Activated CD4-positive, alpha-beta memory T cell treated with anti-CD3 and anti-CD28 coated beads, Interleukin-2, amount 10 ng/mL, durations not matched to agents 7 days and 5 days (primary cell): Measurements from ENCODE around the gene LARGE2. TPM values are rescaled to one million over a fixed set of nuclear protein-coding genes. Genes with fewer than 3 reads are reported as not detected.

Experiments used
- CTCF ChIA-PET: fragments of 350-600 bp; sonication (Branson Sonifier 250); formaldehyde crosslinking; loops from one replicate; lab custom pipeline; 2021; ENCODE audit warnings: antibody characterized with exemption, inconsistent platforms; lab: Charles Lee
- POLR2A ChIA-PET: fragments of 350-600 bp; sonication (Branson Sonifier 250); formaldehyde crosslinking; loops from one replicate; lab custom pipeline; 2021; ENCODE audit warnings: antibody characterized with exemption; lab: Charles Lee
- DNase-seq: peaks from one replicate; pipeline ENCODE4 v3.0.0-alpha.2; 2020
- H3K27ac Mint-ChIP-seq: one replicate; pipeline ENCODE4 v1.8.0; 2021; ENCODE audit warnings: mild to moderate bottlenecking, mixed read lengths
- H3K27me3 Mint-ChIP-seq: one replicate; pipeline ENCODE4 v1.8.0; 2021; ENCODE audit warnings: mixed read lengths
- H3K36me3 Mint-ChIP-seq: one replicate; pipeline ENCODE4 v1.8.0; 2021; ENCODE audit warnings: low read depth, mixed read lengths
- H3K4me1 Mint-ChIP-seq: one replicate; pipeline ENCODE4 v1.8.0; 2021; ENCODE audit warnings: mixed read lengths
- H3K4me3 Mint-ChIP-seq: one replicate; pipeline ENCODE4 v1.8.0; 2021; ENCODE audit warnings: mild to moderate bottlenecking, mixed read lengths
- H3K9me3 Mint-ChIP-seq: one replicate; pipeline ENCODE4 v1.8.0; 2021; ENCODE audit warnings: mixed read lengths
- total RNA-seq, 2 experiments: library from RNA; stranded (reverse); gene quantifications; one replicate each; pipeline ENCODE4 v1.2.3, GENCODE V29; 2021

The LARGE2 gene
- total RNA-seq = 1 to 10 TPM in 1 of 2 experiments, under 1 TPM in 1; 0.58 to 1.1 TPM

DNA sequence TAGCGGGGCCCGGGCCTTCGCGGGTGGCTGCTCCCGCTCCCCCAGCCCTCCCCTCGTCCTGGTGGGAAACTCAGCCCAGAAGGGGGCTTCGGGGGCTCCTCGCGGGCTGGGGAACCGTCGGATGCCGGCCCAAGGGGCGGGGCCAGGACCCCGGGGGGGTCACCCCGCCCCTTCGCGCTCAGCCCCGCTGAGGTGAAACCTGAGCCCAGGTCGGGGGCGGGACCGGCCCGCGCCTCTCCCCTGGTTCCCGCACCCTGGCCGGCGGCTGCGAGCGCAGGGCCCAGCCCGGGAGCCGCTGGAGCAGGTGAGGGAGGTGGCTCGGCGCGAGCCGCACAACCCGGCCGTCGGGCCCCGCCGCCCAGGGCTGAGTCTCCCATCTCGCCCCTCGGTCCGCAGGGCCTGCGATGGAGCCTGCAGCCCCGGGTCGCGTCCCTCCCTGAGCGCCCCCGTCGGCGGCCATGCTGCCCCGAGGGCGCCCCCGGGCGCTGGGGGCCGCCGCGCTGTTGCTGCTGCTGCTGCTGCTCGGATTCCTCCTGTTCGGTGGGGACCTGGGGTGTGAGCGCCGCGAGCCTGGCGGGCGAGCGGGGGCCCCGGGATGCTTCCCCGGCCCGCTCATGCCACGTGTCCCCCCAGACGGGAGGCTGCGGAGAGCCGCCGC lies at the start of gene LARGE2:
Gene LARGE2, plus strand, starts transcription at position 232 of the 658 bp plus-strand sequence. Its CDS starts 227 bp downstream, at position 459.
- ChIA-PET POLR2A (no interaction called here), CTCF (no interaction called here)
- no peak for DNase-seq
- Mint-ChIP-seq H3K4me3 (peak within 1 kb of the TSS; percentile 68), H3K9me3 (no peaks in the 10 kb centered on the region), H3K27me3 (peaks cover 24% of the 10 kb centered on the region), H3K36me3 (peaks cover 2% of the 10 kb centered on the region), H3K4me1 (peaks cover 36% of the 10 kb centered on the region), H3K27ac (no peak within 1 kb of the TSS)

DNA sequence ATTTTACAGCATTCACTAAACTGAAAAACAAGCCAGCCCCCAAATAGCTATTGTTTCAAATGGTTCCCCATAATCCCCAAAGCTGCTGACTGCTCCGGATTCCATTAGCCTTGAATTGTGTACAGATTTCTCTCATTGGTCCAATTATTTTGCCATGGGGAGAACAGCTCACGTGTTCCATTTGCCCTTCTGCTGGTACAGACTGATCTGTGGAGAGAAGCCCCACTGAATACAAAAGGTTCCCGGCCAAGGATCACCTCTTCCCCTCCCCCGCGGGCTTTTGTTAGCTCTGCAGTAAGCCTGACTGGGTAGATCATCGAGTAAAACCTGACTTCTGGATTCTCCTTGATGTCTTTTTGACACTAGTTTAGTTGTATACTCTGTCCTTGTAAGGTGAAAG lies 46.1 kb upstream of the LARGE2 start:
- H3K4me3 Mint-ChIP-seq = no peak overlapping the region
- CTCF ChIA-PET = no interaction called here
- H3K27me3 Mint-ChIP-seq = no peaks in the 10 kb centered on the region
- H3K36me3 Mint-ChIP-seq = peaks cover 29% of the 10 kb centered on the region
- H3K27ac Mint-ChIP-seq = no peak overlapping the region
- no peak for DNase-seq
- H3K4me1 Mint-ChIP-seq = no peaks in the 10 kb centered on the region
- POLR2A ChIA-PET = no interaction called here
- no peaks in the 10 kb centered on the region for H3K9me3 Mint-ChIP-seq

DNA sequence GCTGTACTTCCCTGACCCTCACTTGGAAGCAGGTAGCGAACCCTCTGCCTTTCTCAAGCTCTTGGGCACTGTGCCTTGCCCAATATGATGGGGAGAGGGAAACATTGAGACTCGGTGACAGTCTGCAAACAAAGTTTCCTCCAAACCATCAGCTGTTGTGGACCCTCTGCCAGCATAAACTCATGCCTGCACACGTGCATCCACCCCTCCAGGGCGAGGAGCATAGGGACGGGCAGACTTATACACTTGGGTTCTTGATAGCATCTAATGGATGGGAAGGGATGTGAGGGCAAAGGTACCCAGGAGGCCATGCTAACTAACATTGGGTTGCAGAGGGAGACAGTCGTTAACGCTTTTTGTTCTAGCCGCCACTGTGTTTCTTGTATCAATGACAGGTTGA lies 45.2 kb upstream of the LARGE2 start:
- CTCF ChIA-PET = no interaction called here

DNA sequence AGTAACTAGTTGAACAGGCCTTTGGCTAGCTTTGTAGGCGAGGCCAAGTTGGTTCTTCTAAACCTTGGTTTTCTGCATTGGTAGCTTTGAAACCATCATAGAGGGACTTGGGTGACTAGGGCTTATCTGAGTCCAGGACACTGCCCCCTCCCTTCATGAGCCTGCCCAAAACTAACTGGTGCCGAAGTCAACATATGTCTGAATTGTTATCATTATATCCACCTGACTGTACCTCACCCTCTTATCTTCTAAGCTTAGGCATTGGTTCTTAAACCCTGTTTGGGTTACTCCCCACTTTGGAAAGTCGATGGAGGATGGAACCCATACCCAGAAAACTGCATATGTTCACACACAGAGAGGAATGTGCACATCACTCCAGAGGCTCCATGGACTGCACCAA lies 44.6 kb upstream of the LARGE2 start:
- POLR2A ChIA-PET = no interaction called here
- Mint-ChIP-seq H3K9me3 (no peaks in the 10 kb centered on the region), H3K27ac (no peak overlapping the region), H3K4me3 (no peak overlapping the region), H3K27me3 (no peaks in the 10 kb centered on the region), H3K4me1 (no peaks in the 10 kb centered on the region), H3K36me3 (peaks cover 28% of the 10 kb centered on the region)
- no peak for DNase-seq
- CTCF ChIA-PET = no interaction called here

More for the DNA sequence above, 45.2 kb upstream of the LARGE2 start:
- no peak overlapping the region for H3K4me3 Mint-ChIP-seq
- peaks cover 28% of the 10 kb centered on the region for H3K36me3 Mint-ChIP-seq
- POLR2A ChIA-PET = no interaction called here
- no peaks in the 10 kb centered on the region for H3K4me1 Mint-ChIP-seq
- H3K27ac Mint-ChIP-seq = no peak overlapping the region
- H3K9me3 Mint-ChIP-seq = no peaks in the 10 kb centered on the region
- DNase-seq = no peak
- H3K27me3 Mint-ChIP-seq = no peaks in the 10 kb centered on the region

DNA sequence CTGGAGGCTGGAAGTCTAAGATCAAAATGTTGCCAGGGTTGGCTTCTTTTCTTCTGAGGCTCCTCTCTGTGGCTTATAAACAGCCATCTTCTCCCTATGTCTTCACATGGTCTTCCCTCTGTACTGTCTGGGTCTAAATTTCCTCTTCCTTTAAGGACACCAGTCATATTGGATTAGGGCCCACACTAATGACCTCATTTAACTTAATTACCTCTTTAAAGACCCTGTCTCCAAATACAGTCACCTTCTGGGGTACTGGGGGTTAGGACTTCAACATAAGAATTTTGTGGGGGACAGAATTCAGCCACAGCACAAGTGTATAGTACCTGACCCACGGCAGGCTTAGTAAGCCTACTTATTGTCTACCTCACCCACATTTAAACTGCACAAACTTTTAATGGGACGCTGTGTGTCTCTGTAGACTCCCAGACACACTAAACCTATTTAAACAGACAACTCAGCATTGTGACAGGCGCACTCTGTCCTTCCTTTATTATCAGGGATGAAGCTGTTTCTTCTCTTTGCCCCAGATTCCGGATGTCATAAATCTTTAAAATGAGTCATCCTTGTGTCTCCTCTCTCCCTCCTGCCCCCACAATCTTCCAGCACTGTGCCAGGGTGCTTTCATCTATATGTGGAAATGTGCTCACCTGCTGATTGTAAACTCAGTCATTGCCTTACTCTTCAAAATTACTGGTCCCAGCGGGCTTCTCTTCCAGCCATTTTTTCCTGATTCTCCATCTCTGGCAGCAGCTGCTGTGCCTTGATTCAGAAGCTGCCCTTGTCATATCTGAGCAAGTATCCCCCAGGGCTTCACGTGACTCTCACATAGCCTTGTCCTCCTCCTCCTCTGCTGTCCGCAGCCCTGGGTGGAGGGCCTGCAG lies 42.4 kb upstream of the LARGE2 start:
- Mint-ChIP-seq H3K4me1 (peaks cover 4% of the 10 kb centered on the region), H3K27ac (no peak overlapping the region), H3K36me3 (peaks cover 19% of the 10 kb centered on the region), H3K9me3 (no peaks in the 10 kb centered on the region), H3K4me3 (no peak overlapping the region), H3K27me3 (peaks cover 4% of the 10 kb centered on the region)
- ChIA-PET POLR2A (no interaction called here), CTCF (no interaction called here)
- no peak for DNase-seq

DNA sequence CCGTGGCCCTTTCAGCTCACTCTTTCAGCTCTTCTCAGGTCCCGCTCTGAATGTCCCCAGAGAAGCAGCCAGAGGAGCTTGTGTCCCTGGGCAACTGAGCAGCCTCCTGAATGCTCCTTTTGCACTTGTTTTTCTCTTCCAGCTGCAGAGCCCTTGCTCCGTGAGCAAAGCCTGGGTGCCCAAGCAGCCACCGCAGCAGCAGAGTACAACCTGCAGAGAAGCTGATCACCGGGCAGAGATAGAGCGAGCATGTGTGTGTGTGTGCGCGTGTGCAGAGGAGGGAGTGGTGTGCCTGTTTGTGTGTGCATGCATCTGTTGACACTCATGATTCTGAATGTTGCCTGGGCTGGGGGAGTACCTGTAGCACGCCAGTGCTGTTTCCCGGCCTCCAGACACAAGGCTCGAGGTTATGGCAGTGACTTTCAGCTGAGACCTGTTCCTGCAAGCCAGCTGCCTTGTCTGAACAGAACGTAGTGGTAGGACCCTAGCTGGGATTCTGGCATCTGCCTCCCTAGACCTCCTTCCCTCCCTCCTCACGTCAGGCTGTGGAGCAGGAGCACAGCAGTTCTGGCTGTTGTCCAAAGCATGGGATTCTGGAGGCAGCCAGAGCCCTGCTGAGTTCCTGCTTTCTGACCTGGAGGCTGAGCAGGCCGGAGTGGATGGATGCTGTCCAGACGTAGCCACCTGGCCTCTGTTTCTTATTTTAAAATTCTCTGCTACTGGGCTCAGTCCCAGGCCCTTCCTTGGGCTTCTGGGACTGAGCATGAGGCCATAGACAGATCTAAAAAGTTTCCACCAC lies 41.5 kb upstream of the LARGE2 start:
- Mint-ChIP-seq H3K4me1 (peaks cover 7% of the 10 kb centered on the region), H3K27me3 (peaks cover 4% of the 10 kb centered on the region), H3K36me3 (peaks cover 14% of the 10 kb centered on the region), H3K27ac (no peak overlapping the region), H3K4me3 (no peak overlapping the region), H3K9me3 (no peaks in the 10 kb centered on the region)
- CTCF ChIA-PET = no interaction called here
- POLR2A ChIA-PET = interaction anchor here (0.5 kb wide), 1 partner anchor 189 kb away, joined by 3 read pairs; no protein-coding TSS in a partner anchor
- DNase-seq = no peak

DNA sequence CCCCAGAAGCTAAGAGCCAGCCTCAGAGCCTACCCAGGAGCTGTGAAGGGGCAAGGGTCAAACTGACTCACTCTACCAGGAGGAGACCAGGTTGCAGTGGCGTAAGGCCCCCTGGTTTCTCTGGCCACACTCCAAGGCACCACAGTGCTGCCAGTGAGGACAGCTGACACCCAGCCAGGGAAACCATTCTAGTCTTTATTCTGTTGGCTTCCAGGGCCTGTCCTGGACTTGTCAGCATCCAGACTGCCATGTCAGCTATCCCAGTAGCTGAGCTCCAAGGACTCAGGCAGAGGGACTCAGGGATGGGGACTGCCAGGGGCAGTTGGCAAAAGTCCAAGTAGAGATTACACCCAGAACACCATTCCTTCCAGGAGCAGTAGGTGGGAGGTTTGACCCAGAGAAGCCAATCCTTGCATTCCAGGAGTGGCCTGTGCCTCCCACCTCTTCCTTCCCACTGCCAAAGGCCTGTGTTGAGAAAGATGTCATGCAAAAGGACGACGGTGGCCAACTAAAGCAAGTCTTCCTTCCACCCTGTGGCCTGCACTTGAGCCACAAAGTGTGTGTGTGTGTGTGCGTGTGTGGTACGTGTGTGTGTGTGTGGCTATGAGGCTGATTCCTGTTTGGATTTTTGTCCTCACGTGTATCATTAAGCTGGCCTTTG lies 40.6 kb upstream of the LARGE2 start:
- H3K27me3 Mint-ChIP-seq = peaks cover 4% of the 10 kb centered on the region
- no peak overlapping the region for H3K4me3 Mint-ChIP-seq
- ChIA-PET POLR2A (no interaction called here), CTCF (no interaction called here)
- DNase-seq = no peak
- peaks cover 7% of the 10 kb centered on the region for H3K4me1 Mint-ChIP-seq
- H3K36me3 Mint-ChIP-seq = peaks cover 14% of the 10 kb centered on the region
- H3K9me3 Mint-ChIP-seq = no peaks in the 10 kb centered on the region
- no peak overlapping the region for H3K27ac Mint-ChIP-seq

DNA sequence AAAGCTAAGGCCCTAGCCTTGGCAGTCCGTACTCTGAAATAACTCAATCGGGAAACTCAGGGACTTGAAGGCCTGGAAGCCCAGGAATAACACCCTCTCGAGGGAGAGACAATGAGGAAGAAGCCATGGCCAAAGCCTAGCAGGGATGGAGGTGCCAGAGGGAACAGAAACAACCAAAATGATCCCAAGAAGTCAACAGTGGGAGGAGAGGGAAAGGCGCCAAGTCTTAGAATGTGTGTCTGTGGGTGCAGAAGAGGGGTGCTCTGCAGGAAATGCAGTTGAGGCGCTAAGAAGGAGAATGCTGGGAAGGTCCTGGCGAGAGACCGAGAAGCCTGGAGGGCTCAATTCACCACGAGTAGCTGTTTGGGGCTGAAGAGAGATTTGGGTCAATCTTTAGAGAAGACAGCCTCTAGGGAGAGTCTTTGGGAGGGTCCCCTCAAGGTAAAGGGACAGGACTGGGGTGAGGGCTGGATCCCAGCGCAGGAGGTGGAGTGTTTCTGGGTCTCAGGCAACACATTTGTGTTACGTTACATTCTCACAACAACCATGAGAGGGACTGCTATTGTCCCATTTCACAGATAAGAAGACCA lies 37.8 kb upstream of the LARGE2 start:
- H3K4me3 Mint-ChIP-seq = peak overlapping the region; percentile 61
- no peak overlapping the region for H3K27ac Mint-ChIP-seq
- CTCF ChIA-PET = interaction anchor here (0.6 to 1.7 kb wide), 2 partner anchors 92 to 113 kb away, joined by 3 to 4 read pairs; no protein-coding TSS in a partner anchor
- POLR2A ChIA-PET = interaction anchor here (1.0 kb wide), 1 partner anchor 14 kb away, joined by 3 read pairs; no protein-coding TSS in a partner anchor
- peaks cover 4% of the 10 kb centered on the region for H3K27me3 Mint-ChIP-seq
- peaks cover under 1% of the 10 kb centered on the region for H3K36me3 Mint-ChIP-seq
- no peak for DNase-seq
- H3K9me3 Mint-ChIP-seq = no peaks in the 10 kb centered on the region
- H3K4me1 Mint-ChIP-seq = peaks cover 7% of the 10 kb centered on the region

DNA sequence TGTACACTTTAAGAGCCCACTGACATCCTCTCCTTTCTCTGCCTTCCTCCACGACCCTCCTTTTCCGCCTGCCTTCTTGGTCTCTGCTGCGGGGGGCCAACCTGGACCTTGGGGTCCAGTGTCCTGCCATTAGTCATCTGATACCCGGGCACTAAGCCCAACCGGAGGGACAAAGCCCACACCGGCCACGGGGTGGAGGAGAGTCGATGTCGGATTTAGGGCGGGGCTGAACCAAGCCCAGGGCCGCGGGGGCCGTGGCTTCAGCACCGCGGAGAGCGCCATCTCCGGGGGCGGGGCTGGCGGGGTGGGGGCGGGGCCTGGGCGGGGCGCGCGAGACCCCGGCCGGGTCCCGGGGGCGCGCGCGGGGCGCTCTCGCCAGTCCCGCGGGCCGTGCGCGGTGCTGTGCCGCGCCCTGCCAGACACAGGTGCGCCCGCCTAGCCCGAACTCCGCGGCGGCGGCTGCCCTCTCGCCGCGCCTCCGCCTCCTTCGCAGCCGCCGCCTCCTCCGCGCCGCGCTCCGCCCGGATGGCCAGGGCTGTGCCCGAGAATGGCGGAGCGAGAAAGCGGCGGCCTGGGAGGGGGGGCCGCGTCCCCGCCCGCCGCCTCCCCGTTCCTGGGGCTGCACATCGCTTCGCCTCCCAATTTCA lies 37.1 kb upstream of the LARGE2 start, which contains the start of gene MAPK8IP1:
Gene MAPK8IP1, plus strand, starts transcription at position 378 of the 647 bp plus-strand sequence. Its CDS starts 170 bp downstream, at position 548.
- no peaks in the 10 kb centered on the region for H3K36me3 Mint-ChIP-seq
- DNase-seq = peak; percentile 63
- ChIA-PET CTCF (no interaction called here), POLR2A (no interaction called here)
- H3K4me1 Mint-ChIP-seq = peaks cover 7% of the 10 kb centered on the region
- H3K27ac Mint-ChIP-seq = no peak within 1 kb of the TSS
- H3K4me3 Mint-ChIP-seq = peak within 1 kb of the TSS; percentile 61
- peaks cover 4% of the 10 kb centered on the region for H3K27me3 Mint-ChIP-seq
- H3K9me3 Mint-ChIP-seq = no peaks in the 10 kb centered on the region

DNA sequence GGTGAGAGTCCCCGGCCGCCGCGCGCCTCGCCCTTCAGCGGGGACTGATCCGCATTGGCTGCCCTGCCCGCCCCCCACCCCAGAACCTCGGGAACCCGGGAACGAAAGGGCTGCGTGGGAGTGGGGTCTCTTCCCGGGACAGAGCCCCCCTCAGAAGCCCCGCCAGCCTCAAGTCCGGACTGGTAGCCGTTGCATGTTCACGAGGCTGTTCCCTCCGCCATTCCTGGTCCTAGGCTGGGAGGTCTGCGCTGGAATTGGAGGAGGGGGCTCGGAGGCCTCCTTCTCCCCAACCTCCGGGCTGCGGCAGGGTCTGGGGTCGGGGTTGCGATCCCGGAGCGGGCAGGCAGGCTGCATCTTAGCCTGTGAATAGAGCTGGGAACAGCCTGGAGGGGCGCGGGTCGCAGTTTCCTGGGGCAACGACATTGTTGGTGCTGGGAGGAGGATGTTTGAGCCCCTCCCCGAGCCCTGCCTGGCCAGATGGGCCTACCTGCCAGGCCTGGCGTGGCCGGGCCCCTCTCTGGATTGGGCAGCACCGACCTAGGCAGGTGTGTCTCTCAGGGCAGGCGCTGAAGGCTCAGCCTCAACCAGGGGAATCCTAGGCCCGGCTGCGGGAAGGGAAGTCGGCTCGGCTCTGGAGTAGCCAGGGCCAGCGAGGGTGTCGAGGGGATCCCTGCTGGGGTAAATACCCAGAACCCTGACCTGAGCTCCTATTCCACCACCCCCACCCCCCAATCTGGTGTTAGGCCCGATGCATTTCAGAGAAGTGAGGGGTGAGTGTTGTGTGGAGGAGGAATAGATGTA lies 36.3 kb upstream of the LARGE2 start:
- peaks cover 7% of the 10 kb centered on the region for H3K4me1 Mint-ChIP-seq
- ChIA-PET CTCF (no interaction called here), POLR2A (no interaction called here)
- peaks cover 4% of the 10 kb centered on the region for H3K27me3 Mint-ChIP-seq
- no peak overlapping the region for H3K27ac Mint-ChIP-seq
- no peaks in the 10 kb centered on the region for H3K9me3 Mint-ChIP-seq
- DNase-seq = no peak
- H3K36me3 Mint-ChIP-seq = no peaks in the 10 kb centered on the region
- H3K4me3 Mint-ChIP-seq = no peak overlapping the region

DNA sequence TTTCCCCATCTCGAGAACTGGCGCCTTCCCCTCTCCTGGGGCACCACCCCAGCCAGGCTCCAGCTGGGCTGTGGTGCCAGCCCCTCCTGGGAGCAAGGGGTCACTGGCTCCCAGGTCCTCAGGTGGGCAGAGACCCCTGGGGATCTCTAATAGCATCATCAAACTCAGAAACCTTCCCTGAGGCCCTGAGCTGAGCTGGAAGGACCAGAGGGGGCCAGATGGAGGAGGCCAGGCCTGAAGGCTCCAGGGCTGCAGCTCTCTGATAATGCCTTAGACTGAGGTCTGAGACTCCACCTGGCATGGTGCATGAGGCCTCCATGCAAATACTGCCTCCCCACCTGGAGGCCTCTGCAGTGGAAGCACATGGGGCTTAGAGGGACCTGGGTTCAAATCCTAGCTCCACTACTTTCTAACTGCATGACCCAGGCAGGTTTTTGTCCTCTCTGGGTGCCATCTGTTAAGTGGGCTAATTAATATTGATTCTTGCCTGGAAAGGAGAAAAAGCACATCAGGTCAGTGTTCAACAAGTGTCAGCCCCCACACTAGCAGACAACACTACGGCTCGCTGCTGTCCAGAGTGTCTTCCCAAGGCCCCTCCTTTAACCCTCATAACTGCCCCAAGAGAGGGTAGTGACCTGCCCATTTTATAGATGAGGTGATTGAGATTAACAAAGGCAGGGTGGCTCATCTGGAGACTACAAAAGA lies 35.5 kb upstream of the LARGE2 start:
- H3K4me1 Mint-ChIP-seq = peaks cover 7% of the 10 kb centered on the region
- no peaks in the 10 kb centered on the region for H3K36me3 Mint-ChIP-seq
- CTCF ChIA-PET = no interaction called here

More for the DNA sequence above, 35.5 kb upstream of the LARGE2 start:
- H3K9me3 Mint-ChIP-seq = no peaks in the 10 kb centered on the region
- POLR2A ChIA-PET = interaction anchor here (1.6 kb wide), 1 partner anchor 30 kb away, joined by 3 read pairs; no protein-coding TSS in a partner anchor
- DNase-seq = no peak
- H3K27me3 Mint-ChIP-seq = peaks cover 7% of the 10 kb centered on the region
- H3K4me3 Mint-ChIP-seq = no peak overlapping the region
- no peak overlapping the region for H3K27ac Mint-ChIP-seq
